Cerebellar nuclear complex (tissue), 1 donor: Measurements from ENCODE around the gene EHD4.

ENCODE experiments used
- DNase-seq, 2 experiments: peaks; one replicate each; lab custom pipeline; 2025; lab: John Stamatoyannopoulos, UW

The EHD4 gene

DNA sequence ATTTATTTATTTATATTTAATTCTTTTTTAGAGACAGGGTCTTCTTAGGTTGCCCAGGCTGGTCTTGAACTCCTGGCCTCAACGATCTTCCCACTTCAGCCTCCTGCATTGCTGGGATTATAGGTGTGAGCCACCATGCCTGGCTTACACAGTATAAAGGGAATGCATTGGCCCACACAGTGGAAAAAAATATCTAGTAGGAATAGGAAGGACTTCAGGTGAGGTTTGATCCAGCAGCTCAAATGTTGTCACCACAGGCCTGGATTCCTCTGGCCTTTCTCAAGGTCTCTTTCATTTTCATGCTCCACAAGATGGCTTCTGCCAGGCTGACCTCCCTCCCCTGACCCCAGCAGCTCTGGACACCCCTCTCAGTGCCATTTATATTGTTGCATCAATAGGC lies 76.4 kb downstream of the EHD4 start:
- DNase-seq, result no peak

DNA sequence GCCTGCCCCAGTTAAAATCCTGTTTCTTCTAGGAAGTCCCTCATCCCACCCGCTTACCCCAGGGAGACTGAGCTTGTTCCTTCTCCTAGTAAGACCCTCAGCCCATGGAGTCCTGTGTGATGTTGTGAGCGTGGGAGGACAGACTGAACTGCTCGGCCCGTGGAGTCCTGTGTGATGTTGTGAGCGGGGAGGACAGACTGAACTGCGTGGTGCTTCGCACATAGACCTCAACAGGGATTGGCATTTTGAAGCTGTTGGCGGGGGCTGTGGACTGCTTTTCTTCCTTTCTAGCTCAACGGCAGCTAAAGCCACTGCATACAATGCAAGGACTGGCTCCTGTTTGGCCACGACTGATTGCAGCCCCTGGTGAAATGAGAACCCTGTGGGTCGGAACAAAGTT lies 76.9 kb downstream of the EHD4 start:
- no peak for DNase-seq

- no peak for DNase-seq
Measured at GRCh38 chr15:41894791-41895463, 77.4 kb downstream of the EHD4 start.

DNA sequence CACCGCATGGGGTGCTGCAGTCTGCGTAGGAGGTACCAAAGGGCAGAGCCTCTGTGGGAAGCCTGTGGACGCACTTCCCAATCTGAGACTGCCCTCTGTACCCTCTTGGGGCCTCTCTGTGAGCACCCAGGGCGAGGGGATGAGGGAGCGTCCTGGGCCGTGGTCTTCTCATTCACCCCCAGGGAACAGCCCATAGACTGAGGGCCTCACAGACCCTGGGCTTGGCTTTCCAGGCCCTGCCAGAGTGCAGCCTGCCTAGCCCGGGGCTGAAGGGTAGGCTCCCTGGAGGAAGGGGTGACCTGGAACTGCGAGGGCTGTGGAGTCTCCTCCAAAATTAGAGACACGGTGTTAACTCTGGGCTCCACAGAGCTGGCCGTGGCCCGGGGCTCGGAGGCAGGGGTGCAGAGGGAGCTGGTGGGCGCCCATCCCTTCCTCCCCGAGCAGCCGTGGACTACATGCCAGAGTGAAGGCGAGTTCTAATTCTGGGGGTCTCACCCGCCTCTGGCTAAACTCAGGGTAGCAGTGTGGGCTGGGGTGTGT lies 78.0 kb downstream of the EHD4 start:
- DNase-seq, result no peak

- DNase-seq, result no peak
Measured at GRCh38 chr15:41893422-41894250, 78.7 kb downstream of the EHD4 start, which contains the start of gene SPTBN5. SPTBN5 (minus strand) TSS chr15:41894053; CDS start chr15:41893497, 556 bp downstream.

- peak; percentile 69 to 97 for DNase-seq
Measured at GRCh38 chr15:41892621-41893421, 79.5 kb downstream of the EHD4 start.

DNA sequence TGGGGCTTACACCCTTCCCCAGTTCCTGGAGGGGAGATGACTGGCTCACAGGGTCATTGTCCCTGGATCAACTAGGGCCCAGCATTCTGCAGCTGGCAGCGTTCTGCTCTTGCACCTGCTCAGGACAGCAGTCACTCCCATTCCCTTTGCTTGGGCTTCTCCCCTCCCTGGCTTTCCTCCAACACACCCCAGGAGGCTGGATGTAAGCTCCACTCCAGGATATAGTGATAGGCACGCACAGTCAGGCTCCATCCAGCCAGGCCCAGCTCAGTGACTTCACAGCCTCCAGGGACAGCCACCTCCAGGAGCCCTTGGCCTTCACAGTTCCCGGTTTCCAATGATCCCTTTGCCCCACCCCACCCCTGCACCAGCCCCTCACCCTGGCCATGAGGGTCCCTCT lies 80.4 kb downstream of the EHD4 start:
- DNase-seq, result no peak

- DNase-seq, result no peak
Measured at GRCh38 chr15:41891226-41891625, 81.1 kb downstream of the EHD4 start.

- no peak for DNase-seq
Measured at GRCh38 chr15:41890050-41890690, 82.2 kb downstream of the EHD4 start.

GRCh38 chr15:41888662-41889253 lies 83.6 kb downstream of the EHD4 start:
- DNase-seq, result no peak

- no peak for DNase-seq
Measured at GRCh38 chr15:41887893-41888292, 84.5 kb downstream of the EHD4 start.

- DNase-seq, result no peak
Measured at GRCh38 chr15:41887161-41887560, 85.2 kb downstream of the EHD4 start.

GRCh38 chr15:41886741-41887140 lies 85.6 kb downstream of the EHD4 start:
- DNase-seq, result no peak

DNA sequence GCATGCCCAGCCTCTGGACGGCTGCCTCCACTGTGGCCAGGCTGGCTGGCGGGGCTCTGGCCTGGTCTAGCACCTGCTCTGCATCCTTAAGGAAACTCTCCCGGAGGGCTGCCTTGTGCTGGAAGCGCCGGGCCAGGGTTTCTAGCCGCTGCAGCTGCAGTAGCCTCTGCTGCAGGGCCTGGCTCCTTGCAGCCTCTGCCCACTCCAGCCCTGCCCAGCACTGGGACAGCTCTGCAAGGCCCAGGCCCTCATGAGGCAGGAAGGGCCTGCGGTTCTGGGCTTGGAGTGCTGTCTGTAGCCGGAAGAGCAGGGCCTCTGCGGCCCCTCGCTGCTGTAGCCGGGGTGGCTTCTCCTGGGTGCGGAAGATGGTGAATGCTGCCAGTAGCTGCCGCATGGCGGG lies 86.5 kb downstream of the EHD4 start:
- DNase-seq, result no peak

DNA sequence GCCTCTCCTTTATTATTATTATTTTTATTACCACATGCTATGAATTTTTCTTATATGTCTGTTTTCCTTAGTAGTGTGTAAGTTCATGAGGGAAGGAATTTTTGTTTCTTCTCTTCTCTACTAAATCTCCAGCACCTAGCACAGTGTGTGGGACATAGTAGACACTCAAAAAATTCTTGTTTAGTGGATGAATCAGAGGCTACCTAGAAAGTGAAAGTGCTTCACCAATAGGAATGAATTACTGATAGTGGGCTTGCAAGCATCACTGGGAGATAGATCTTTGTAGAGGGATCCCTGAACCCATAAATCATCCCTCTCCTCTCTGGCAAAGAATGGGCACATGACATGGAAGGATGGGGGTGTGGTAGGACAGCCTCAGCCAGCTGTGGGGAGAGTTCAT lies 87.0 kb downstream of the EHD4 start:
- no peak for DNase-seq

DNA sequence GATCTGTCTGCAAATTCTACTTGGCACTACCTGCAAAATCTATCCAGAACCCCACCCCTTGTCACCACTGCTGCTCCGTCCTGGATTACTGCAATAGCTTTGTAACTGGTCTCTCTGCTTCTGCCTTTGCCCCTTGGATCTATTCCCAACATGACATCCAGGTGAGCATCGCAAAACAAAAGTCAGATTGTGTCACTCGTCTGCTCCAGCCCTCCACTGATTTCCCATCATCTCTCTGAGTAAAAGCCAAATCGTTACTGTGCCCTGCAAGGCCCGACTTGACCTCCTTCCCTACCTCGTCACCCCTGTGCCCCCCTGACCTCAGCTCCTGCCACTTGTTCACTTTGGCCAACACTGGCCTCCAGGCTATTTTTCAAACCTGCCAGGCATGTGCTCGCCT lies 87.9 kb downstream of the EHD4 start:
- no peak for DNase-seq

DNA sequence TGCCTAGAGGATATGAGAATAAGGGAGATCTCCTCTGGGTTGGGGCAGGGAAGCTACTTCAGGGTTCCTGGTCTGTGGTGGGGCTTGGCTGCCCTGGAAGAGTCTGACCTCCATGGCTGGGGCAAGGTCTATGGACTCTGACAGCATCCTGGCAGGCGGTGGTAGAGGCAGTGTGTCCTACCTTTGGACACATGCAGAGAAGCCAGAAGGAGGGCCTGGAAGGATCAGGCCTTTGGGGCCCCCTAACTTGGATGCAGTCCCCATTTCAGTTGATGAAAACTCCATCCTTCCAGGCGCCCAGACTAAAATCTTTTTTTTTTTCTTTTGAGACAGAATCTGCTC lies 88.9 kb downstream of the EHD4 start:
- no peak for DNase-seq

- no peak for DNase-seq
Measured at GRCh38 chr15:41882689-41883483, 89.5 kb downstream of the EHD4 start.

DNA sequence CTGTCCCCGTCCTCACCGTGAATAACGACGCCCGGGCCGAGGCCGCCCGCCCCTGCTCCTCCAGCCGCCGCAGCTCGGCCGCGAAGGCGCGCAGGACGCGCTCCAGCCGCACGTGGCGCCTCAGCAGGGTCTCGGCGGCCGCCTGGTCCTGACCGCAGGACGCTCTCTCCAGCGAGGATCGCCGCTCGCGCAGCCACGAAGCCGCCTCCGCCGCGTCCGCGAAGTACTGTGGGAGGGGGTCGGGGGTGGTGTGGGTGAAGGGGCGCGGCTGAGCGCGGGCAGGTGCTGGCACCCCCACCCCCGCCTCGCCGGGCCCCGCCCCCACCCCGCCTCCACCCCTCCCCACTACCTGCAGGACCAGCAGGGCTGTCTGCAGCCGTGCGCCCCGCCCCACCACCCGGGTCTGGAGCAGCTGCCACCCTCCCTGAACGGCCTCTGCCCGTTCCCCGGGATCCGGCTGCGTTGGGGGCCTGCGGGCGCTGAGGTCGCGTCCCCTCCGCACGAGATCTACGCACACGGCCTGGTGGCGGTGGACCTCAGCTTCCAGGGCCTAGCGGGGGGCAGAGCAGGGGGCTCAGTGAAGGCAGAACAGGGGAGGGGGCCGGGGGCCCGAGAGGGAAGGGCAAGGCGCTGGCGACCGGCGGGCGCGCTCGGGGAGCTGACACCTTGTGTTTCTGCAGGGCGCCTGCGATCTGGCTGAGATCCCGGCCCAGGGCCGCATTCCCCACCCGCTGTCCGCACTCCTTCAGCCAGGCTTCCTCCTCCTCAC lies 90.3 kb downstream of the EHD4 start:
- no peak for DNase-seq

DNA sequence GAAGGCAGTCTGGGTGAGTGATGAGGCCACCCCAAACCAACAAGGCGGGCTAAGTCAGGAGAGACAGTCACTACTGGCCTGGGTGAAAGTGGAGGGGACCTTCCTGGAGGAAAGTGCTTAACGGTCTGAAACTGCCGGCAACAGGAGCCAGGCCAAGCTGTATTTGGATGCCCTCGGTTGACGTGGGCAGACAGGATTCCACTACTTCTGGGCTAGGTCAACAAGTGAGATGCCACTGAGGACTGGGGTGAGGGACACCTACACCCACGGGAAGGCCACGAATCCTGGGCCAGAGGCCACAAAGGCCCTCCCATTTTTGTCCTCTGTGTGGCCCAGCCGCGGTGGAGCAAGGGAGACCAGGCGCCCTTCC lies 90.8 kb downstream of the EHD4 start:
- no peak for DNase-seq
